Thyroid gland (tissue), 4 donors: ENCODE results near the gene CLEC20A.

Experiments
- POLR2A ChIP-seq, 2 donors: fragments of 450-650 bp; IDR thresholded peaks; one replicate each; pipeline ENCODE4 v1.6.1; 2017; ENCODE audit warnings: antibody characterized with exemption in 2 of 2, mild to moderate bottlenecking in 2 of 2, moderate library complexity in 1 of 2
- TF ChIP-seq, protein P1 (sequence below), 6 experiments: fragments of 200-600 bp in 3 of 6; fragments of 450-650 bp in 3 of 6; sonication (generic) in 3 of 6; IDR thresholded peaks; one replicate each; pipeline ENCODE4 v1.5.1; 2016 to 2019; ENCODE audit warnings: antibody characterized with exemption in 6 of 6, mild to moderate bottlenecking in 2 of 6, inconsistent platforms in 1 of 6, moderate library complexity in 1 of 6

DNA sequence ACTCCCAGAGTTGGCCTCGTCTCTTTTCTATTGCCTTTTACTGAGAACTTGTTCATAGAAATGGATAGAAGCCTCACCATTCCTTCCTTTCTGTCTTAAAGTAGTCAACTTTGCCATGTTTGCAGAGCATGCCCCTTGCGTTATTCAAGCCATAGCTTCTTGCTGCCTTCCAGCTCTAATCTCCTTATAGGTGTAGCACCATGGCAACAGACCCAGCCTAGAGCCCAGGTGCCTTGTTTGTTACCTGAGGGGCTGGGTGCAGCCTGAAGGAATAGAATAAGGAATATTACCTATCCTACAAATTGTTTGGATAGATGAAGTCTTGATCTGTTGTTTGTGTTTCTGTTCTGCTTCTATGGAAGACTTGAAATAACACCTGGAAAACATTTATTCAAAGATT, 59.9 kb downstream of the CLEC20A start:
- TF ChIP-seq, protein P1, sequence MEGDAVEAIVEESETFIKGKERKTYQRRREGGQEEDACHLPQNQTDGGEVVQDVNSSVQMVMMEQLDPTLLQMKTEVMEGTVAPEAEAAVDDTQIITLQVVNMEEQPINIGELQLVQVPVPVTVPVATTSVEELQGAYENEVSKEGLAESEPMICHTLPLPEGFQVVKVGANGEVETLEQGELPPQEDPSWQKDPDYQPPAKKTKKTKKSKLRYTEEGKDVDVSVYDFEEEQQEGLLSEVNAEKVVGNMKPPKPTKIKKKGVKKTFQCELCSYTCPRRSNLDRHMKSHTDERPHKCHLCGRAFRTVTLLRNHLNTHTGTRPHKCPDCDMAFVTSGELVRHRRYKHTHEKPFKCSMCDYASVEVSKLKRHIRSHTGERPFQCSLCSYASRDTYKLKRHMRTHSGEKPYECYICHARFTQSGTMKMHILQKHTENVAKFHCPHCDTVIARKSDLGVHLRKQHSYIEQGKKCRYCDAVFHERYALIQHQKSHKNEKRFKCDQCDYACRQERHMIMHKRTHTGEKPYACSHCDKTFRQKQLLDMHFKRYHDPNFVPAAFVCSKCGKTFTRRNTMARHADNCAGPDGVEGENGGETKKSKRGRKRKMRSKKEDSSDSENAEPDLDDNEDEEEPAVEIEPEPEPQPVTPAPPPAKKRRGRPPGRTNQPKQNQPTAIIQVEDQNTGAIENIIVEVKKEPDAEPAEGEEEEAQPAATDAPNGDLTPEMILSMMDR (IDR thresholded peaks at IDR 0.05), result no peak
- no peak for TF ChIP-seq POLR2A (IDR thresholded peaks at IDR 0.05)
